Neural cell (in vitro differentiated cells): ENCODE data around the gene GGT1. TPM values are rescaled to one million over a fixed set of nuclear protein-coding genes. Genes with fewer than 3 reads are reported as not detected.

Source experiments
- H2AFZ ChIP-seq: fragments of 200-600, 300-800 bp; sonication (generic), shearing (Covaris generic); 2 replicates; pipeline ENCODE4 v1.6.0; 2014; ENCODE audit warnings: low read depth, mild to moderate bottlenecking, antibody characterized with exemption, low read length, moderate library complexity
- H3F3A ChIP-seq: fragments of 200-600 bp; shearing (Covaris generic); 2 replicates; pipeline ENCODE4 v1.6.1; 2016; ENCODE audit warnings: mild to moderate bottlenecking, moderate library complexity, mixed read lengths, antibody characterized with exemption, low read length; ENCODE audit not compliant: insufficient read depth, poor library complexity, severe bottlenecking
- H3K27ac ChIP-seq: fragments of 200-600, 300-800 bp; sonication (generic), shearing (Covaris generic); 2 replicates; pipeline ENCODE4 v1.5.1; 2014; ENCODE audit warnings: mild to moderate bottlenecking, low read length, moderate library complexity
- H3K27me3 ChIP-seq: fragments of 300-800, 200-600 bp; sonication (generic), shearing (Covaris generic); 2 replicates; pipeline ENCODE4 v1.6.0; 2014; ENCODE audit warnings: mild to moderate bottlenecking, low read depth, low read length, moderate library complexity; ENCODE audit not compliant: insufficient read depth
- H3K36me3 ChIP-seq: fragments of 300-800, 200-600 bp; sonication (generic), shearing (Covaris generic); 2 replicates; pipeline ENCODE4 v1.5.1; 2014; ENCODE audit warnings: mild to moderate bottlenecking, antibody characterized with exemption, low read length, moderate library complexity; ENCODE audit not compliant: insufficient read depth
- H3K4me2 ChIP-seq: fragments of 300-800, 200-600 bp; sonication (generic), shearing (Covaris generic); 2 replicates; pipeline ENCODE4 v1.6.0; 2014; ENCODE audit warnings: mild to moderate bottlenecking, low read length
- H3K4me3 ChIP-seq: fragments of 300-800, 200-600 bp; sonication (generic), shearing (Covaris generic); 2 replicates; pipeline ENCODE4 v1.5.1; 2014; ENCODE audit warnings: mild to moderate bottlenecking, low read length, moderate library complexity
- H3K79me2 ChIP-seq: fragments of 200-600 bp; shearing (Covaris generic); replicated peaks from 2 replicates; pipeline ENCODE4 v1.6.0; 2014; ENCODE audit warnings: mild to moderate bottlenecking, low read length, moderate library complexity; ENCODE audit not compliant: insufficient read depth
- H3K9ac ChIP-seq: fragments of 300-800, 200-600 bp; sonication (generic), shearing (Covaris generic); 2 replicates; pipeline ENCODE4 v1.6.1; 2016; ENCODE audit warnings: mild to moderate bottlenecking, low read length, mixed read lengths
- H3K9me2 ChIP-seq: fragments of 200-600 bp; shearing (Covaris generic); 2 replicates; pipeline ENCODE4 v1.6.1; 2016; ENCODE audit warnings: mild to moderate bottlenecking, low read length, mixed read lengths; ENCODE audit not compliant: insufficient read depth
- H3K9me3 ChIP-seq: fragments of 200-600, 300-800 bp; sonication (generic), shearing (Covaris generic); 2 replicates; pipeline ENCODE4 v1.6.1; 2016; ENCODE audit warnings: mild to moderate bottlenecking, mixed run types, low read length, moderate library complexity, mixed read lengths
- H4K20me1 ChIP-seq: fragments of 200-600 bp; shearing (Covaris generic); 2 replicates; pipeline ENCODE4 v1.6.1; 2016; ENCODE audit warnings: mild to moderate bottlenecking, mixed run types; ENCODE audit not compliant: insufficient read depth
- EP300 ChIP-seq: fragments of 450-650 bp; conservative IDR thresholded peaks from 2 replicates; pipeline ENCODE4 v1.6.1; 2014; ENCODE audit warnings: antibody characterized with exemption, mild to moderate bottlenecking, moderate library complexity; ENCODE audit not compliant: poor library complexity, severe bottlenecking
- EZH2 ChIP-seq: fragments of 200-600, 300-800 bp; shearing (Covaris generic), sonication (generic); IDR thresholded peaks from 2 replicates; pipeline ENCODE4 v1.6.1; 2014; ENCODE audit warnings: antibody characterized with exemption, low read length, borderline replicate concordance, mild to moderate bottlenecking; ENCODE audit not compliant: insufficient read depth, poor library complexity, severe bottlenecking
- MXI1 ChIP-seq: fragments of 450-650 bp; conservative IDR thresholded peaks from 2 replicates; pipeline ENCODE4 v1.6.1; 2014; ENCODE audit warnings: antibody characterized with exemption, mild to moderate bottlenecking; ENCODE audit not compliant: poor library complexity, severe bottlenecking
- POLR2AphosphoS5 ChIP-seq: IDR thresholded peaks from 2 replicates; pipeline ENCODE4 v1.6.1; 2012
- RAD21 ChIP-seq: fragments of 450-650 bp; conservative IDR thresholded peaks from 2 replicates; pipeline ENCODE4 v1.6.1; 2014; ENCODE audit warnings: antibody characterized with exemption, mild to moderate bottlenecking, moderate library complexity
- SMC3 ChIP-seq: fragments of 450-650 bp; conservative IDR thresholded peaks from 2 replicates; pipeline ENCODE4 v1.6.1; 2014; ENCODE audit warnings: antibody characterized with exemption, mild to moderate bottlenecking, moderate library complexity; ENCODE audit not compliant: poor library complexity
- TAF1 ChIP-seq: IDR thresholded peaks from 2 replicates; pipeline ENCODE4 v1.6.1; 2012; ENCODE audit warnings: low read depth
- polyA plus RNA-seq: library from polyadenylated mRNA; depleted of rRNA; stranded (reverse); fragments of >200 nt; gene quantifications from 2 replicates; pipeline ENCODE4 v1.2.3, GENCODE V29; 2014
- TF ChIP-seq, protein P1 (sequence below): fragments of 450-650 bp; IDR thresholded peaks from 2 replicates; pipeline ENCODE4 v1.5.1; 2014; ENCODE audit warnings: antibody characterized with exemption, mild to moderate bottlenecking, moderate library complexity; ENCODE audit not compliant: poor library complexity, severe bottlenecking
- TF ChIP-seq, protein P2 (sequence below): IDR thresholded peaks from 2 replicates; pipeline ENCODE4 v1.6.1; 2012; ENCODE audit warnings: borderline replicate concordance

The GGT1 gene
- polyA plus RNA-seq, 1 donor from 2014 or later: 6.4 TPM

DNA sequence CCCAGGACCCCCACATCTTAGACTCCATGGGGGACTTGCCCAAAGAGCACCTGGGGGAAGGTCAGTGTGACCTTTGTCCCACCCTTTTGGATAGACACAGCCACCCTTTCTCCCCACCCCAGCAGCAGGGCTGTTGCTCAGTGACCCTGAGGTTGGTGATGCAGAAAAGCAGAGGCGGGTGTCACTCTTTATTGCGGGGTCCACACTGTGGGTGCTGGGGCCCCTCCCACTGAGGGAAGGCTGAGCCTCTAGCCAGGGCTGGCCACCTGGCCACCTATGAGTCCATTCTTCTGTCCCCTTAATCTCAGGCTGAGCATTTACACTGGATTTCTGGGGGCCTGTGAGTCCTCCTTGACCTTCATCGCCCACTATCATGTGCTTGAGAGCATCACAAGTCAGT lies 17.5 kb upstream of the GGT1 start:
- H4K20me1 ChIP-seq: no peaks in the 10 kb centered on the region
- no peak overlapping the region for H3K9ac ChIP-seq
- no peaks in the 10 kb centered on the region for H3K27me3 ChIP-seq
- no peak overlapping the region for H3K4me2 ChIP-seq
- TF ChIP-seq, protein P1, sequence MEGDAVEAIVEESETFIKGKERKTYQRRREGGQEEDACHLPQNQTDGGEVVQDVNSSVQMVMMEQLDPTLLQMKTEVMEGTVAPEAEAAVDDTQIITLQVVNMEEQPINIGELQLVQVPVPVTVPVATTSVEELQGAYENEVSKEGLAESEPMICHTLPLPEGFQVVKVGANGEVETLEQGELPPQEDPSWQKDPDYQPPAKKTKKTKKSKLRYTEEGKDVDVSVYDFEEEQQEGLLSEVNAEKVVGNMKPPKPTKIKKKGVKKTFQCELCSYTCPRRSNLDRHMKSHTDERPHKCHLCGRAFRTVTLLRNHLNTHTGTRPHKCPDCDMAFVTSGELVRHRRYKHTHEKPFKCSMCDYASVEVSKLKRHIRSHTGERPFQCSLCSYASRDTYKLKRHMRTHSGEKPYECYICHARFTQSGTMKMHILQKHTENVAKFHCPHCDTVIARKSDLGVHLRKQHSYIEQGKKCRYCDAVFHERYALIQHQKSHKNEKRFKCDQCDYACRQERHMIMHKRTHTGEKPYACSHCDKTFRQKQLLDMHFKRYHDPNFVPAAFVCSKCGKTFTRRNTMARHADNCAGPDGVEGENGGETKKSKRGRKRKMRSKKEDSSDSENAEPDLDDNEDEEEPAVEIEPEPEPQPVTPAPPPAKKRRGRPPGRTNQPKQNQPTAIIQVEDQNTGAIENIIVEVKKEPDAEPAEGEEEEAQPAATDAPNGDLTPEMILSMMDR: no peak
- TF ChIP-seq EP300 (no peak), MXI1 (no peak), TAF1 (no peak), RAD21 (no peak), SMC3 (no peak), POLR2AphosphoS5 (no peak), EZH2 (no peak)
- TF ChIP-seq, protein P2, sequence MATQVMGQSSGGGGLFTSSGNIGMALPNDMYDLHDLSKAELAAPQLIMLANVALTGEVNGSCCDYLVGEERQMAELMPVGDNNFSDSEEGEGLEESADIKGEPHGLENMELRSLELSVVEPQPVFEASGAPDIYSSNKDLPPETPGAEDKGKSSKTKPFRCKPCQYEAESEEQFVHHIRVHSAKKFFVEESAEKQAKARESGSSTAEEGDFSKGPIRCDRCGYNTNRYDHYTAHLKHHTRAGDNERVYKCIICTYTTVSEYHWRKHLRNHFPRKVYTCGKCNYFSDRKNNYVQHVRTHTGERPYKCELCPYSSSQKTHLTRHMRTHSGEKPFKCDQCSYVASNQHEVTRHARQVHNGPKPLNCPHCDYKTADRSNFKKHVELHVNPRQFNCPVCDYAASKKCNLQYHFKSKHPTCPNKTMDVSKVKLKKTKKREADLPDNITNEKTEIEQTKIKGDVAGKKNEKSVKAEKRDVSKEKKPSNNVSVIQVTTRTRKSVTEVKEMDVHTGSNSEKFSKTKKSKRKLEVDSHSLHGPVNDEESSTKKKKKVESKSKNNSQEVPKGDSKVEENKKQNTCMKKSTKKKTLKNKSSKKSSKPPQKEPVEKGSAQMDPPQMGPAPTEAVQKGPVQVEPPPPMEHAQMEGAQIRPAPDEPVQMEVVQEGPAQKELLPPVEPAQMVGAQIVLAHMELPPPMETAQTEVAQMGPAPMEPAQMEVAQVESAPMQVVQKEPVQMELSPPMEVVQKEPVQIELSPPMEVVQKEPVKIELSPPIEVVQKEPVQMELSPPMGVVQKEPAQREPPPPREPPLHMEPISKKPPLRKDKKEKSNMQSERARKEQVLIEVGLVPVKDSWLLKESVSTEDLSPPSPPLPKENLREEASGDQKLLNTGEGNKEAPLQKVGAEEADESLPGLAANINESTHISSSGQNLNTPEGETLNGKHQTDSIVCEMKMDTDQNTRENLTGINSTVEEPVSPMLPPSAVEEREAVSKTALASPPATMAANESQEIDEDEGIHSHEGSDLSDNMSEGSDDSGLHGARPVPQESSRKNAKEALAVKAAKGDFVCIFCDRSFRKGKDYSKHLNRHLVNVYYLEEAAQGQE: no peak
- H3K36me3 ChIP-seq: no peaks in the 10 kb centered on the region
- H3K4me3 ChIP-seq: no peak overlapping the region
- no peaks in the 10 kb centered on the region for H3K9me3 ChIP-seq
- no peaks in the 10 kb centered on the region for H3F3A ChIP-seq
- H3K27ac ChIP-seq: no peak overlapping the region
- no peak overlapping the region for H2AFZ ChIP-seq
- H3K9me2 ChIP-seq: no peaks in the 10 kb centered on the region
- no peaks in the 10 kb centered on the region for H3K79me2 ChIP-seq

DNA sequence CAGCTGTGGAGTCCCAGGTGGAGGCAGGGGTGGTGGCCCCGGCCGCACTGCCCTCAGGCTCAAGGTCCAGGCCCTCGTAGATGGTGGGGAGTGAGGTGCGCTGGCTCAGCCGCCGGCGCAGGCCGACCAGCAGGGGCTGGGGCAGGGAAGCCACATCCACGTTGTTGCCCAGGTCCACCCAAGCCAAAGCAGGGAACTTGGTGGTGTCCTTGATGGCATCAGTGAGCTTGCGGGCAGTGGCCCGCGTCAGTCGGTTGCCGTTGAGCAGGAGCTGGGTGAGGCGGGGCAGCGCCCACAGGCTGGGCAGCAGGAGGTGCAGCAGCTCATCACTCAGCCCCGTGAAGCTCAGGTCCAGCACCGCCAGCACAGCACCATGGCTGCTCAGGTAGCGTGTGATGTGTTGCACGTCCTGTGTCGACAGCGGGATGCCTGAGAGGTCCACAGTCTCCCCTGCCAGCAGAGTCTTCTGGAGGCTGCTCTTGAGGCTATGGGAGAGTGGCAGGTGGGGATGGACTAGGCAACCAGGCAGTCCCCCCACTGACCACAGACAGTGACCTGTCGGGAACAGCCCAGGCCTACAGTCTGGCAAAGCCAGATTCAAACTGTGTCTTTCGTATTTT lies 17.0 kb upstream of the GGT1 start:
- H3K36me3 ChIP-seq: no peaks in the 10 kb centered on the region
- no peak overlapping the region for H2AFZ ChIP-seq
- TF ChIP-seq POLR2AphosphoS5 (no peak), EZH2 (no peak), RAD21 (no peak), SMC3 (no peak)
- H4K20me1 ChIP-seq: no peaks in the 10 kb centered on the region
- H3K27me3 ChIP-seq: no peaks in the 10 kb centered on the region
- H3K27ac ChIP-seq: no peak overlapping the region
- no peaks in the 10 kb centered on the region for H3K9me3 ChIP-seq
- H3K9me2 ChIP-seq: no peaks in the 10 kb centered on the region
- H3K4me2 ChIP-seq: no peak overlapping the region
- H3K4me3 ChIP-seq: no peak overlapping the region
- H3K79me2 ChIP-seq: no peaks in the 10 kb centered on the region
- no peaks in the 10 kb centered on the region for H3F3A ChIP-seq
- H3K9ac ChIP-seq: no peak overlapping the region
